Parathyroid adenoma (tissue), 2 donors: ENCODE data around the gene CTNNB1.

ENCODE experiments used
- H2AFZ ChIP-seq: fragments of 300-600 bp; sonication (generic); one replicate; pipeline ENCODE4 v1.7.0; 2017; ENCODE audit warnings: antibody characterized with exemption, mild to moderate bottlenecking
- H3K27ac ChIP-seq: fragments of 300-600 bp; sonication (generic); one replicate; pipeline ENCODE4 v1.7.0; 2017
- H3K27me3 ChIP-seq: fragments of 300-600 bp; sonication (generic); one replicate; pipeline ENCODE4 v1.7.0; 2017; ENCODE audit warnings: low read length; ENCODE audit not compliant: control insufficient read depth, insufficient read depth
- H3K36me3 ChIP-seq: fragments of 300-600 bp; sonication (generic); one replicate; pipeline ENCODE4 v1.7.0; 2017; ENCODE audit warnings: low read length; ENCODE audit not compliant: control insufficient read depth, insufficient read depth
- H3K4me1 ChIP-seq: fragments of 300-600 bp; sonication (generic); one replicate; pipeline ENCODE4 v1.7.0; 2017; ENCODE audit warnings: control low read depth
- H3K4me2 ChIP-seq: fragments of 300-600 bp; sonication (generic); one replicate; pipeline ENCODE4 v1.7.0; 2017; ENCODE audit warnings: low read length
- H3K4me3 ChIP-seq: fragments of 300-600 bp; sonication (generic); one replicate; pipeline ENCODE4 v1.7.0; 2017; ENCODE audit warnings: low read depth, low read length
- H3K79me2 ChIP-seq: fragments of 300-600 bp; sonication (generic); one replicate; pipeline ENCODE4 v1.7.0; 2017; ENCODE audit warnings: control low read depth
- H3K9ac ChIP-seq: fragments of 300-600 bp; sonication (generic); one replicate; pipeline ENCODE4 v1.7.0; 2017; ENCODE audit warnings: mild to moderate bottlenecking
- H3K9me3 ChIP-seq: fragments of 300-600 bp; sonication (generic); one replicate; pipeline ENCODE4 v1.7.0; 2017; ENCODE audit warnings: low read length; ENCODE audit not compliant: control insufficient read depth
- CTCF ChIP-seq: fragments of 300-600 bp; sonication (generic); IDR thresholded peaks from one replicate; pipeline ENCODE4 v1.7.0; 2017; ENCODE audit warnings: antibody characterized with exemption, mild to moderate bottlenecking
- donor health status: primary hyperparathyroidism.

Gene CTNNB1

GRCh38 chr3:41204369-41204768, 5.1 kb downstream of the CTNNB1 start:
- Histone ChIP-seq H3K36me3 (no peaks in the 10 kb centered on the region), H3K4me3 (no peak overlapping the region), H3K9ac (no peak overlapping the region), H3K4me1 (peaks cover 49% of the 10 kb centered on the region), H3K9me3 (no peaks in the 10 kb centered on the region), H3K27me3 (no peaks in the 10 kb centered on the region), H3K4me2 (no peak overlapping the region), H3K79me2 (peaks cover 75% of the 10 kb centered on the region), H3K27ac (no peak overlapping the region), H2AFZ (no peak overlapping the region)
- no peak for TF ChIP-seq CTCF

GRCh38 chr3:41205591-41205990, 6.3 kb downstream of the CTNNB1 start:
- H3K27ac ChIP-seq: no peak overlapping the region
- peak overlapping the region; percentile 16 for H3K4me2 ChIP-seq
- no peaks in the 10 kb centered on the region for H3K27me3 ChIP-seq
- peaks cover 49% of the 10 kb centered on the region for H3K4me1 ChIP-seq
- no peaks in the 10 kb centered on the region for H3K9me3 ChIP-seq
- H3K79me2 ChIP-seq: peaks cover 81% of the 10 kb centered on the region
- no peaks in the 10 kb centered on the region for H3K36me3 ChIP-seq
- no peak overlapping the region for H3K9ac ChIP-seq
- H3K4me3 ChIP-seq: no peak overlapping the region
- no peak overlapping the region for H2AFZ ChIP-seq
- no peak for TF ChIP-seq CTCF

- peaks cover 82% of the 10 kb centered on the region for H3K79me2 ChIP-seq
- no peak overlapping the region for H3K27ac ChIP-seq
- H3K9me3 ChIP-seq: no peaks in the 10 kb centered on the region
- TF ChIP-seq CTCF: no peak
- no peak overlapping the region for H2AFZ ChIP-seq
- H3K9ac ChIP-seq: no peak overlapping the region
- H3K4me2 ChIP-seq: no peak overlapping the region
- no peaks in the 10 kb centered on the region for H3K36me3 ChIP-seq
- H3K27me3 ChIP-seq: no peaks in the 10 kb centered on the region
- H3K4me3 ChIP-seq: no peak overlapping the region
- peaks cover 42% of the 10 kb centered on the region for H3K4me1 ChIP-seq
Observed at GRCh38 chr3:41207355-41207754, 8.1 kb downstream of the CTNNB1 start.

GRCh38 chr3:41208507-41209220, 9.4 kb downstream of the CTNNB1 start:
- no peaks in the 10 kb centered on the region for H3K9me3 ChIP-seq
- H3K4me3 ChIP-seq: no peak overlapping the region
- H3K4me1 ChIP-seq: peaks cover 42% of the 10 kb centered on the region
- H2AFZ ChIP-seq: no peak overlapping the region
- peak overlapping the region; percentile 30 for H3K4me2 ChIP-seq
- H3K9ac ChIP-seq: no peak overlapping the region
- no peak overlapping the region for H3K27ac ChIP-seq
- no peak for TF ChIP-seq CTCF
- no peaks in the 10 kb centered on the region for H3K36me3 ChIP-seq
- no peaks in the 10 kb centered on the region for H3K27me3 ChIP-seq
- peaks cover 84% of the 10 kb centered on the region for H3K79me2 ChIP-seq

- Histone ChIP-seq H3K36me3 (no peaks in the 10 kb centered on the region), H3K4me3 (no peak overlapping the region), H3K27ac (no peak overlapping the region), H3K9ac (no peak overlapping the region), H3K79me2 (peaks cover 79% of the 10 kb centered on the region), H2AFZ (no peak overlapping the region), H3K4me1 (peaks cover 38% of the 10 kb centered on the region), H3K27me3 (no peaks in the 10 kb centered on the region), H3K9me3 (no peaks in the 10 kb centered on the region), H3K4me2 (no peak overlapping the region)
- no peak for TF ChIP-seq CTCF
Observed at GRCh38 chr3:41209646-41210045, 10.3 kb downstream of the CTNNB1 start.
